ENCODE results near the gene S100A1. TPM values are rescaled to one million over a fixed set of nuclear protein-coding genes. Genes with fewer than 3 reads are reported as not detected.

Gene S100A1
- total RNA-seq, 1 experiment from 2014 or later, result 0.46 TPM

- peaks cover 37% of the 10 kb centered on the region for H3K4me1 ChIP-seq (replicated peaks; ENCODE audit: insufficient read depth)
- H3K9me3 ChIP-seq (ENCODE audit: insufficient read depth, low read depth), result no peaks in the 10 kb centered on the region
- POLR2A ChIA-PET (ENCODE audit: unreplicated experiment), result no interaction called here
- H3F3A ChIP-seq (ENCODE audit: insufficient read depth, low read depth), result peaks cover 58% of the 10 kb centered on the region; the same call in 1 of the 2 replicates
- H3K4me2 ChIP-seq, result no peak overlapping the region
- CTCF ChIA-PET, result interaction anchor here (0.7 kb wide), 1 partner anchor 69 kb away, joined by 7 read pairs; no protein-coding TSS in a partner anchor
- peaks cover 19% of the 10 kb centered on the region for H3K36me3 ChIP-seq (ENCODE audit: low read depth)
- no TSS peak for BruUV-seq (replicated peaks)
- intact Hi-C loops (cut with micrococcal nuclease; ENCODE audit: unreplicated experiment), result no loop called here
- H3K4me3 ChIP-seq, result no peak overlapping the region
- H4K20me1 ChIP-seq (ENCODE audit: insufficient read depth), result no peaks in the 10 kb centered on the region
- DNase-seq, result no peak
- H3K79me2 ChIP-seq (ENCODE audit: low read depth), result peaks cover 13% of the 10 kb centered on the region
- no peaks in the 10 kb centered on the region for H3K27me3 ChIP-seq (ENCODE audit: insufficient read depth, low read depth)
- no peaks in the 10 kb centered on the region for H3K9me2 ChIP-seq (ENCODE audit: insufficient read depth)
- no peak overlapping the region for H2AFZ ChIP-seq
- TF ChIP-seq, protein P1, sequence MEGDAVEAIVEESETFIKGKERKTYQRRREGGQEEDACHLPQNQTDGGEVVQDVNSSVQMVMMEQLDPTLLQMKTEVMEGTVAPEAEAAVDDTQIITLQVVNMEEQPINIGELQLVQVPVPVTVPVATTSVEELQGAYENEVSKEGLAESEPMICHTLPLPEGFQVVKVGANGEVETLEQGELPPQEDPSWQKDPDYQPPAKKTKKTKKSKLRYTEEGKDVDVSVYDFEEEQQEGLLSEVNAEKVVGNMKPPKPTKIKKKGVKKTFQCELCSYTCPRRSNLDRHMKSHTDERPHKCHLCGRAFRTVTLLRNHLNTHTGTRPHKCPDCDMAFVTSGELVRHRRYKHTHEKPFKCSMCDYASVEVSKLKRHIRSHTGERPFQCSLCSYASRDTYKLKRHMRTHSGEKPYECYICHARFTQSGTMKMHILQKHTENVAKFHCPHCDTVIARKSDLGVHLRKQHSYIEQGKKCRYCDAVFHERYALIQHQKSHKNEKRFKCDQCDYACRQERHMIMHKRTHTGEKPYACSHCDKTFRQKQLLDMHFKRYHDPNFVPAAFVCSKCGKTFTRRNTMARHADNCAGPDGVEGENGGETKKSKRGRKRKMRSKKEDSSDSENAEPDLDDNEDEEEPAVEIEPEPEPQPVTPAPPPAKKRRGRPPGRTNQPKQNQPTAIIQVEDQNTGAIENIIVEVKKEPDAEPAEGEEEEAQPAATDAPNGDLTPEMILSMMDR (conservative IDR thresholded peaks at IDR 0.05), result no peak
- TF ChIP-seq EZH2 (IDR thresholded peaks at IDR 0.05; ENCODE audit: low read depth), result no peak
- H3K27ac ChIP-seq, result no peak overlapping the region
These were observed 25.5 kb upstream of the S100A1 start for GRCh38 chr1:153602749-153603148.

DNA sequence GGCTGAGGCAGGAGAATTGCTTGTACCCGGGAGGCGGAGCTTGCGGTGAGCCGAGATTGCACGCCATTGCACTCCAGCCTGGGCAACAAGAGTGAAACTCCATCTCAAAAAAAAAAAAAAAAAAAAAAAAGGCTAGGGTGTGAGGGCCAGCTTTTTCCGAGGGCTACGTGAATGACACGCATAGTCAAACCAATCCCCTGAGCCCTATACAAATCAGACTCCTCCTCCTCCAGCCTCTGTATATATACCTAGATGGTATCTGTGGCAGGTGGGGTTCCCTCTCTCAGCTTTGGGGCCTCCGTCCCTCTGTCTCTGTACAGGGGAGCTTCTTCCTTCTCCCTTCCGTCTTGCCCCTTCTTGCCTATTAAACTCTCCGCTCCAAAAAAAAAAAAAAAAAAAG, 22.0 kb upstream of the S100A1 start:
- DNase-seq, result no peak
- no TSS peak for BruUV-seq (replicated peaks)
- intact Hi-C loops (cut with micrococcal nuclease; ENCODE audit: unreplicated experiment), result no loop called here
- ChIA-PET POLR2A (ENCODE audit: unreplicated experiment) (no interaction called here), CTCF (interaction anchor here (1.2 kb wide), 1 partner anchor 9 kb away, joined by 3 read pairs; no protein-coding TSS in a partner anchor)
- Histone ChIP-seq H2AFZ (no peak overlapping the region), H3K9me3 (ENCODE audit: insufficient read depth, low read depth) (no peaks in the 10 kb centered on the region), H4K20me1 (ENCODE audit: insufficient read depth) (no peaks in the 10 kb centered on the region), H3K9me2 (ENCODE audit: insufficient read depth) (no peaks in the 10 kb centered on the region), H3K4me3 (no peak overlapping the region), H3K27me3 (ENCODE audit: insufficient read depth, low read depth) (no peaks in the 10 kb centered on the region), H3K27ac (no peak overlapping the region), H3K79me2 (ENCODE audit: low read depth) (peaks cover 32% of the 10 kb centered on the region), H3F3A (ENCODE audit: insufficient read depth, low read depth) (peaks cover 67% of the 10 kb centered on the region), H3K4me2 (no peak overlapping the region), H3K36me3 (ENCODE audit: low read depth) (peaks cover 23% of the 10 kb centered on the region), H3K4me1 (replicated peaks; ENCODE audit: insufficient read depth) (peaks cover 57% of the 10 kb centered on the region)
- no peak for TF ChIP-seq EZH2 (IDR thresholded peaks at IDR 0.05; ENCODE audit: low read depth)
- TF ChIP-seq, protein P1 (conservative IDR thresholded peaks at IDR 0.05), result no peak

GRCh38 chr1:153607381-153607780, 20.9 kb upstream of the S100A1 start:
- Histone ChIP-seq H3K27ac (peak overlapping the region; percentile 96), H3K9me3 (ENCODE audit: insufficient read depth, low read depth) (no peaks in the 10 kb centered on the region), H4K20me1 (ENCODE audit: insufficient read depth) (no peaks in the 10 kb centered on the region), H3K4me1 (replicated peaks; ENCODE audit: insufficient read depth) (peaks cover 45% of the 10 kb centered on the region), H2AFZ (no peak overlapping the region), H3K9me2 (ENCODE audit: insufficient read depth) (no peaks in the 10 kb centered on the region), H3F3A (ENCODE audit: insufficient read depth, low read depth) (peaks cover 70% of the 10 kb centered on the region), H3K36me3 (ENCODE audit: low read depth) (peaks cover 23% of the 10 kb centered on the region), H3K4me2 (peak overlapping the region; percentile 84), H3K27me3 (ENCODE audit: insufficient read depth, low read depth) (no peaks in the 10 kb centered on the region), H3K79me2 (ENCODE audit: low read depth) (peaks cover 43% of the 10 kb centered on the region), H3K4me3 (peak overlapping the region; percentile 56; the same call in 1 of the 2 replicates)
- intact Hi-C loops (cut with micrococcal nuclease; ENCODE audit: unreplicated experiment), result no loop called here
- ChIA-PET CTCF (interaction anchor here (0.7 to 1.3 kb wide), 3 partner anchors 27 to 97 kb away, joined by 3 to 4 read pairs (median 3); partner anchors contain the start of gene CHTOP), POLR2A (ENCODE audit: unreplicated experiment) (interaction anchor here (0.6 kb wide), 1 partner anchor 28 kb away, joined by 7 read pairs; no protein-coding TSS in a partner anchor)
- TF ChIP-seq EZH2 (IDR thresholded peaks at IDR 0.05; ENCODE audit: low read depth), result no peak
- TF ChIP-seq, protein P1 (conservative IDR thresholded peaks at IDR 0.05), result no peak
- BruUV-seq (replicated peaks), result no TSS peak
- DNase-seq, result no peak

Measured in PC-9 (cell line).